Breast epithelium (tissue), 4 donors: ENCODE data around the gene PWWP2A. TPM values are rescaled to one million over a fixed set of nuclear protein-coding genes. Genes with fewer than 3 reads are reported as not detected.
A peak's percentile ranks its signal among the peaks of the same experiment; 100 is the strongest.
"Not testable (repeated sequence)": the region's sequence is repeated elsewhere in the genome, so short reads cannot be mapped to it uniquely, and the experiment has no call there.

Experiments used
- DNase-seq, 2 donors: peaks; one replicate each; pipeline ENCODE4 v3.0.0-alpha.2; 2019; ENCODE audit warnings: low spot score in 2 of 2
- H3K27ac ChIP-seq, 2 donors: fragments of 200-600 bp; sonication (generic) in 1 of 2; one replicate each; pipeline ENCODE4 v1.5.1; 2016 to 2019; ENCODE audit warnings: mild to moderate bottlenecking in 1 of 2
- H3K27me3 ChIP-seq, 2 donors: fragments of 200-600 bp; sonication (generic) in 1 of 2; one replicate each; pipeline versions ENCODE4 v1.5.1 to v1.6.0; 2017 to 2019; ENCODE audit warnings: control low read depth in 1 of 2, mild to moderate bottlenecking in 1 of 2
- H3K36me3 ChIP-seq: fragments of 200-600 bp; one replicate; pipeline ENCODE4 v1.5.1; 2019
- H3K4me1 ChIP-seq, 2 donors: fragments of 200-600 bp; sonication (generic); one replicate each; pipeline ENCODE4 v1.5.1; 2016 to 2019; ENCODE audit warnings: control low read depth in 1 of 2
- H3K4me3 ChIP-seq, 3 donors: fragments of 200-600 bp; sonication (generic); 1 replicate in 2 of 3; 2 replicates in 1 of 3; pipeline ENCODE4 v1.5.1; 2016 to 2019; ENCODE audit warnings: mild to moderate bottlenecking in 3 of 3, moderate library complexity in 2 of 3
- H3K9me3 ChIP-seq, 2 donors: fragments of 200-600 bp; sonication (generic) in 1 of 2; one replicate each; pipeline ENCODE4 v1.5.1; 2016 to 2019; ENCODE audit warnings: control low read depth in 1 of 2
- POLR2A ChIP-seq: fragments of 450-650 bp; IDR thresholded peaks from one replicate; pipeline ENCODE4 v1.6.1; 2016; ENCODE audit warnings: antibody characterized with exemption, mild to moderate bottlenecking, moderate library complexity
- POLR2AphosphoS5 ChIP-seq, 3 donors: sonication (generic); formaldehyde crosslinking; IDR thresholded peaks; one replicate each; pipeline ENCODE4 v1.6.1; 2017; ENCODE audit warnings: antibody characterized with exemption in 3 of 3
- intact Hi-C: fragments of 100-400 bp; cut with DNase I; formaldehyde crosslinking; loops from one replicate; pipeline ENCODE4 v1.15.1; 2023; ENCODE audit warnings: low total_unique reads
- total RNA-seq, 3 donors: library from RNA; depleted of rRNA; stranded (reverse); fragments of >200 nt; gene quantifications; one replicate each; pipeline ENCODE4 v1.1.0, GENCODE V29; 2016
- TF ChIP-seq, protein P1 (sequence below), 3 donors: fragments of 450-650 bp; IDR thresholded peaks; one replicate each; pipeline ENCODE4 v1.5.1; 2016 to 2017; ENCODE audit warnings: antibody characterized with exemption in 3 of 3, mild to moderate bottlenecking in 3 of 3, moderate library complexity in 3 of 3

PWWP2A gene
- total RNA-seq, 3 donors from 2014 or later: 29.8 to 45.8 (median 39.3) TPM

DNA sequence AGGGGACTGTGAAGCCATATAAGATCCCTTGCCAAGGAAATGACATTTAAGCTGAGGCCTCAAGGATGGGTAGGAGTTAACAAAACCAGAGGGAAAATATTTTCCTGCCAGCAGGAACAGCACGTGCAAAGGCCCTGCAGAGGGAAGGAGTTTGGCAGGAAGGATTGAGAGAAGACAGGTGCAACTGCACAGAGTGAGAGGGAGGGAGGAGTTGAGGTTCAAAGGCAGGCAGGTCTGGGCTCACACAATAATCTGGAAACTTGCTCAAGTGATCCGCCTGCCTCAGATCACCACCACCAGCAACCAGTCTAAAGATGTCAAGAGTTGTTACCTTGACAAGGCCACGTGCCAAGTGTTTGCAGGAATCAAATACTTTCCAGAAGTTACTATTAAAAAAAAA is 31.1 kb upstream of the PWWP2A start:
- Histone ChIP-seq H3K4me3 (no peak overlapping the region), H3K4me1 (no peaks in the 10 kb centered on the region), H3K9me3 (no peaks in the 10 kb centered on the region), H3K27me3 (no peaks in the 10 kb centered on the region), H3K36me3 (no peaks in the 10 kb centered on the region), H3K27ac (no peak overlapping the region)
- no peak for DNase-seq
- TF ChIP-seq, protein P1, sequence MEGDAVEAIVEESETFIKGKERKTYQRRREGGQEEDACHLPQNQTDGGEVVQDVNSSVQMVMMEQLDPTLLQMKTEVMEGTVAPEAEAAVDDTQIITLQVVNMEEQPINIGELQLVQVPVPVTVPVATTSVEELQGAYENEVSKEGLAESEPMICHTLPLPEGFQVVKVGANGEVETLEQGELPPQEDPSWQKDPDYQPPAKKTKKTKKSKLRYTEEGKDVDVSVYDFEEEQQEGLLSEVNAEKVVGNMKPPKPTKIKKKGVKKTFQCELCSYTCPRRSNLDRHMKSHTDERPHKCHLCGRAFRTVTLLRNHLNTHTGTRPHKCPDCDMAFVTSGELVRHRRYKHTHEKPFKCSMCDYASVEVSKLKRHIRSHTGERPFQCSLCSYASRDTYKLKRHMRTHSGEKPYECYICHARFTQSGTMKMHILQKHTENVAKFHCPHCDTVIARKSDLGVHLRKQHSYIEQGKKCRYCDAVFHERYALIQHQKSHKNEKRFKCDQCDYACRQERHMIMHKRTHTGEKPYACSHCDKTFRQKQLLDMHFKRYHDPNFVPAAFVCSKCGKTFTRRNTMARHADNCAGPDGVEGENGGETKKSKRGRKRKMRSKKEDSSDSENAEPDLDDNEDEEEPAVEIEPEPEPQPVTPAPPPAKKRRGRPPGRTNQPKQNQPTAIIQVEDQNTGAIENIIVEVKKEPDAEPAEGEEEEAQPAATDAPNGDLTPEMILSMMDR (IDR thresholded peaks at IDR 0.05): no peak
- TF ChIP-seq POLR2AphosphoS5 (IDR thresholded peaks at IDR 0.05): no peak
- no peak for TF ChIP-seq POLR2A
- intact Hi-C loops: no loop called here

GRCh38 chr5:160144436-160144835 is 25.2 kb upstream of the PWWP2A start:
- H3K36me3 ChIP-seq, H3K4me3 ChIP-seq, DNase-seq, H3K9me3 ChIP-seq, H3K27ac ChIP-seq, H3K27me3 ChIP-seq, intact Hi-C loops, H3K4me1 ChIP-seq: not testable (repeated sequence)

- intact Hi-C loops: loop anchor here (5.0 kb wide), 1 partner anchor 377 kb away; no protein-coding TSS in a partner anchor
- no peak for DNase-seq
- H3K4me3 ChIP-seq: no peak overlapping the region
- no peak for TF ChIP-seq POLR2AphosphoS5 (IDR thresholded peaks at IDR 0.05)
- TF ChIP-seq, protein P1 (IDR thresholded peaks at IDR 0.05): no peak
- no peak for TF ChIP-seq POLR2A
- H3K36me3 ChIP-seq: no peaks in the 10 kb centered on the region
- H3K9me3 ChIP-seq: no peaks in the 10 kb centered on the region
- H3K27ac ChIP-seq: no peak overlapping the region
- no peaks in the 10 kb centered on the region for H3K4me1 ChIP-seq
- no peaks in the 10 kb centered on the region for H3K27me3 ChIP-seq
Measured at GRCh38 chr5:160134332-160134731, 15.1 kb upstream of the PWWP2A start.

- peak overlapping the region in 2 of 3 donors; percentile 1 to 27 for H3K4me3 ChIP-seq
- no peaks in the 10 kb centered on the region for H3K36me3 ChIP-seq
- no peaks in the 10 kb centered on the region for H3K27me3 ChIP-seq
- TF ChIP-seq POLR2AphosphoS5 (IDR thresholded peaks at IDR 0.05) (no peak), POLR2A (no peak)
- TF ChIP-seq, protein P1 (IDR thresholded peaks at IDR 0.05): no peak
- intact Hi-C loops: loop anchor here (5.0 kb wide), 1 partner anchor 377 kb away; no protein-coding TSS in a partner anchor
- peak overlapping the region in 1 of 2 donors; percentile 71 for H3K27ac ChIP-seq
- no peak for DNase-seq
- H3K9me3 ChIP-seq: no peaks in the 10 kb centered on the region
- no peaks in the 10 kb centered on the region for H3K4me1 ChIP-seq
Measured at GRCh38 chr5:160133918-160134304, 14.7 kb upstream of the PWWP2A start.

GRCh38 chr5:160133071-160133917 is 14.0 kb upstream of the PWWP2A start:
- Histone ChIP-seq H3K36me3 (no peaks in the 10 kb centered on the region), H3K27me3 (no peaks in the 10 kb centered on the region), H3K4me1 (no peaks in the 10 kb centered on the region), H3K4me3 (peak overlapping the region; percentile 1 to 47 (median 27)), H3K9me3 (no peaks in the 10 kb centered on the region), H3K27ac (peak overlapping the region in 1 of 2 donors; percentile 71)
- intact Hi-C loops: loop anchor here (5.0 kb wide), 1 partner anchor 376 kb away; no protein-coding TSS in a partner anchor
- TF ChIP-seq POLR2A: no peak
- peak in 1 of 2 donors; percentile 25 for DNase-seq

GRCh38 chr5:160129841-160130240 is 10.6 kb upstream of the PWWP2A start:
- TF ChIP-seq POLR2A (no peak), POLR2AphosphoS5 (IDR thresholded peaks at IDR 0.05) (no peak)
- TF ChIP-seq, protein P1 (IDR thresholded peaks at IDR 0.05): no peak
- Histone ChIP-seq H3K4me1 (no peaks in the 10 kb centered on the region), H3K36me3 (no peaks in the 10 kb centered on the region), H3K4me3 (no peak overlapping the region), H3K27ac (no peak overlapping the region), H3K27me3 (no peaks in the 10 kb centered on the region), H3K9me3 (no peaks in the 10 kb centered on the region)
- intact Hi-C loops: loop anchor here (5.0 kb wide), 1 partner anchor 373 kb away; no protein-coding TSS in a partner anchor
- DNase-seq: no peak
